GM12878 (cell line): Measurements from ENCODE around the gene CASP10. TPM values are rescaled to one million over a fixed set of nuclear protein-coding genes. Genes with fewer than 3 reads are reported as not detected.

Experiments
- ATAC-seq: fragments of 200-7000 bp; cut with Tn5 transposase; 3 replicates; pipeline ENCODE4 v1.9.1; 2020; ENCODE audit warnings: mild to moderate bottlenecking, moderate library complexity
- BruUV-seq: library from RNA; stranded (reverse); fragments of 400-500 nt; replicated peaks from 2 replicates; lab custom pipeline; 2021; lab: Mats Ljungman, UMichigan
- CTCF ChIA-PET: fragments of 300-600 bp; sonication (Branson Sonifier 250); formaldehyde crosslinking; extraction: SDS; loops from one replicate; lab custom pipeline; 2021; ENCODE audit warnings: inconsistent platforms; lab: Yijun Ruan, JAX
- POLR2A ChIA-PET: fragments of 350-600 bp; formaldehyde crosslinking; extraction: SDS; loops from one replicate; lab custom pipeline; 2021; ENCODE audit warnings: inconsistent platforms; lab: Charles Lee
- RAD21 ChIA-PET: fragments of 300-600 bp; sonication (Branson Sonifier 250); formaldehyde crosslinking; loops from one replicate; lab custom pipeline; 2023; ENCODE audit warnings: antibody characterized with exemption; ENCODE audit not compliant: unreplicated experiment; lab: Charles Lee
- SMC1A ChIA-PET: fragments of 300-600 bp; sonication (Branson Sonifier 250); formaldehyde crosslinking; loops from one replicate; lab custom pipeline; 2023; ENCODE audit not compliant: unreplicated experiment, uncharacterized antibody; lab: Charles Lee
- DNase-seq: peaks from one replicate; pipeline ENCODE4 v3.0.0-alpha.2; 2011; ENCODE audit warnings: low read depth, low spot score
- FAIRE-seq: peaks from 3 replicates; lab custom pipeline; 2011; peaks lifted over from hg19 to GRCh38; lab: Jason Lieb, UNC
- H2AFZ ChIP-seq: 2 replicates; pipeline ENCODE4 v1.6.0; 2011; ENCODE audit warnings: low read depth, low read length, control low read depth; ENCODE audit not compliant: control insufficient read depth
- H3K27ac ChIP-seq: 2 replicates; pipeline ENCODE4 v1.5.1; 2011; ENCODE audit warnings: control low read depth; ENCODE audit not compliant: control insufficient read depth, insufficient read depth
- H3K27me3 ChIP-seq, 2 experiments: replicated peaks in 1 of 2; 2 replicates each; pipeline versions ENCODE4 v1.6.0 to v1.6.1; 2011; ENCODE audit warnings: low read length in 1 of 2; ENCODE audit not compliant: control insufficient read depth in 2 of 2, insufficient read depth in 2 of 2
- H3K36me3 ChIP-seq, 2 experiments: 2 replicates each; pipeline ENCODE4 v1.5.1; 2011; ENCODE audit warnings: low read length in 1 of 2; ENCODE audit not compliant: control insufficient read depth in 2 of 2, insufficient read depth in 2 of 2
- H3K4me1 ChIP-seq: 2 replicates; pipeline ENCODE4 v1.6.1; 2011; ENCODE audit warnings: mild to moderate bottlenecking, low read length, moderate library complexity, mixed read lengths; ENCODE audit not compliant: control insufficient read depth, insufficient read depth
- H3K4me2 ChIP-seq: 2 replicates; pipeline ENCODE4 v1.6.0; 2011; ENCODE audit warnings: control low read depth; ENCODE audit not compliant: control insufficient read depth, insufficient read depth
- H3K4me3 ChIP-seq: fragments of 200-600 bp; sonication (generic); 2 replicates; pipeline ENCODE4 v1.5.1; 2016
- H3K79me2 ChIP-seq: 2 replicates; pipeline ENCODE4 v1.6.0; 2011; ENCODE audit warnings: low read length; ENCODE audit not compliant: control insufficient read depth, insufficient read depth
- H3K9ac ChIP-seq: 2 replicates; pipeline ENCODE4 v1.8.0; 2011; ENCODE audit warnings: low read length, control low read depth, mixed read lengths; ENCODE audit not compliant: control insufficient read depth, insufficient read depth
- H3K9me3 ChIP-seq: replicated peaks from 3 replicates; pipeline ENCODE4 v1.5.1; 2011; ENCODE audit warnings: mild to moderate bottlenecking, low read length; ENCODE audit not compliant: control insufficient read depth, insufficient read depth
- H4K20me1 ChIP-seq: 2 replicates; pipeline ENCODE4 v1.6.0; 2011; ENCODE audit not compliant: control insufficient read depth, insufficient read depth
- BCL11A ChIP-seq: IDR thresholded peaks from 2 replicates; pipeline ENCODE4 v1.6.1; 2011; ENCODE audit warnings: low read depth, low read length
- EED ChIP-seq: sonication (generic); IDR thresholded peaks from 2 replicates; pipeline ENCODE4 v1.6.1; 2016; ENCODE audit warnings: antibody characterized with exemption, low read depth
- EP300 ChIP-seq, 2 experiments: fragments of 150-350 bp in 1 of 2; IDR thresholded peaks; 2 replicates each; pipeline ENCODE4 v1.6.1; 2011 to 2012; ENCODE audit warnings: low read depth in 2 of 2, low read length in 2 of 2, borderline replicate concordance in 1 of 2, improper control_type of control experiment in 1 of 2, inconsistent platforms in 1 of 2; ENCODE audit not compliant: control insufficient read depth in 1 of 2
- ETV6 ChIP-seq, 2 experiments: fragments of 450-650 bp in 1 of 2; IDR thresholded peaks in 1 of 2; conservative IDR thresholded peaks in 1 of 2; 2 replicates each; pipeline ENCODE4 v1.6.1; 2014; ENCODE audit warnings: antibody characterized with exemption in 1 of 2, borderline replicate concordance in 1 of 2, low read depth in 1 of 2, mild to moderate bottlenecking in 1 of 2, moderate library complexity in 1 of 2
- NFIC ChIP-seq: IDR thresholded peaks from 2 replicates; pipeline ENCODE4 v1.6.1; 2012; ENCODE audit warnings: low read depth, mild to moderate bottlenecking, inconsistent platforms, low read length, moderate library complexity
- NFYA ChIP-seq: IDR thresholded peaks from 2 replicates; pipeline ENCODE4 v1.6.1; 2011; ENCODE audit warnings: low read depth, mild to moderate bottlenecking, low read length, improper control_type of control experiment, borderline replicate concordance
- POLR2AphosphoS5 ChIP-seq: IDR thresholded peaks from 2 replicates; pipeline ENCODE4 v1.6.1; 2011; ENCODE audit warnings: mild to moderate bottlenecking, low read length, inconsistent platforms
- SPI1 ChIP-seq: IDR thresholded peaks from 2 replicates; pipeline ENCODE4 v1.6.1; 2011; ENCODE audit warnings: low read depth, mild to moderate bottlenecking, low read length, moderate library complexity, borderline replicate concordance; ENCODE audit not compliant: insufficient read depth
- TBL1XR1 ChIP-seq: IDR thresholded peaks from 2 replicates; pipeline ENCODE4 v1.6.1; 2012; ENCODE audit warnings: low read depth, low read length, improper control_type of control experiment
- TCF7 ChIP-seq: IDR thresholded peaks from 2 replicates; pipeline ENCODE4 v1.6.1; 2014; ENCODE audit warnings: antibody characterized with exemption, borderline replicate concordance
- WGBS: methylation state at CpG from one replicate; pipeline ENCODE4 v1.1.6; 2016; ENCODE audit warnings: low lambda C conversion rate; ENCODE audit not compliant: insufficient replicate concordance, insufficient coverage; ENCODE audit errors: missing lambda C conversion rate; 5-methylcytosine and 5-hydroxymethylcytosine counted together
- in situ Hi-C: fragments of 300-500 bp; cut with MboI; formaldehyde crosslinking; loops from 9 replicates; pipeline ENCODE4 v1.14.3; 2018; ENCODE audit warnings: mixed read lengths
- intact Hi-C: fragments of 100-400 bp; cut with micrococcal nuclease; formaldehyde crosslinking; loops from one replicate; pipeline ENCODE4 v1.14.2; 2022; ENCODE audit not compliant: unreplicated experiment
- polyA plus RNA-seq, 11 experiments: library from polyadenylated mRNA; depleted of rRNA in 4 of 11; unstranded in 6 of 11; stranded (reverse) in 5 of 11; fragments of >200 nt; fragmentation: Nextera tagmentation in 4 of 11; fragmentation: Illumina TruSeq in 1 of 11; extraction: Ambion mirVana in 4 of 11; extraction: Trizol in 1 of 11; gene quantifications; 1 replicate in 1 of 11; 2 replicates in 10 of 11; pipeline versions ENCODE4 v1.2.1 to v1.2.3, GENCODE V29; 2011 to 2016; ENCODE audit warnings: inconsistent platforms in 2 of 11, missing spikeins in 2 of 11, low read depth in 1 of 11
- total RNA-seq, 4 experiments: library from RNA; depleted of rRNA in 3 of 4; stranded (reverse); fragments of >200 nt in 3 of 4; fragmentation: Illumina TruSeq in 1 of 4; extraction: Trizol in 1 of 4; gene quantifications; 2 replicates each; pipeline versions ENCODE4 v1.2.1 to v1.2.3, GENCODE V29; 2013 to 2021
- TF ChIP-seq, protein P1 (sequence below): fragments of 450-650 bp; IDR thresholded peaks from 2 replicates; pipeline ENCODE4 v1.6.1; 2017; ENCODE audit warnings: mild to moderate bottlenecking, low read depth, inconsistent platforms; ENCODE audit not compliant: poor library complexity, severe bottlenecking
- TF ChIP-seq, protein P2 (sequence below): fragments of 150-350 bp; IDR thresholded peaks from 2 replicates; pipeline ENCODE4 v1.6.1; 2016; ENCODE audit warnings: low read depth, low read length
- TF ChIP-seq, protein P3 (sequence below): fragments of 450-650 bp; IDR thresholded peaks from 2 replicates; pipeline ENCODE4 v1.6.1; 2016; ENCODE audit warnings: mild to moderate bottlenecking

Gene CASP10
- total and polyA plus RNA-seq, 10 of the 15 experiments (the other 5 are each of a cell fraction or from before 2014, with no cell fraction given) = 7.2 to 14.1 (median 10.8) TPM

DNA sequence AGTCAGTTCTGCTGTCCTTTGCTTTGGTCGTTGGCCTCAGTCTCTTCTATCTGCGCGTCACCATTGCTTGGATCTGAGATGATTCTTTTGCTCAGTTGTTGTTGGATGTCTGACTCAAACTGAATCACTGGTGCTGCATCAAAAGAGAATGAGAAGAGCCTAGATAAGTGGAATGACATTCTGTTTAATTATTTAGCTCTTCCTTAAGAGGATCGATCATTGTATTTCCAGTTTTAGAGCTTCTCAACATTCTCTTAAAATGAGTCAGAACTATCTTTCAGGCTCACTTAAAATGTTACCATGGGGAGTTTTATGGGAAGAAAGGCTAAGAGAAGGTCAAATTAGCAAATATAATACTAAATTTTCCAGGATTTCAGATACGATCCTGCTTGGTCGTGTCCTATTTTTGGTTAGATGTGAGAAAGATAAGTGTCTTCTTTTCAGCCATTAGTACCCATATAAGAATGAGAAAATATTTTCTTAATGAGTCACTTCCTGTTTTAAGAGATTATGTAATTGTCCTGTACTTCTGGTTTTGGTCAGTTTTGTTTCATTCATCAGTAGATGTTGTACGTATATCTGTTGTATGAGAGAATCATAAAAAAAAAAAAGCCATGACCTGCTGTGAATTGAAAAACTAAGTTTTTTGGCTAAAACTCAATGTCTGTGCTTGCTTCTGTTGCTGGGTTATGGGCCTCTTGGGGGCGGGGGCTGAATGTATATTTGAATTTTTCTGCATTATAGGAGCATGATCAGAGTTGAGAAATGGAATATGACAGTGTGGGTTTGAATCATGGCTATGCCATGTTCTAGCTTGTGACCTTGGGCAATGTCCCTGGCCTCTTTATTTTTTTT is 31.6 kb upstream of the CASP10 start (continued):
- TF ChIP-seq ETV6 (conservative IDR thresholded peaks at IDR 0.05 in 1 of 2, IDR thresholded peaks at IDR 0.05 in 1 of 2; ENCODE audit: borderline replicate concordance in 1 of 2, low read depth in 1 of 2) (peak in 1 of 2 experiments; percentile 86; a peak in 1 of 4 replicates), TBL1XR1 (peak; percentile 28; the same call in 1 of the 2 replicates), SPI1 (peak; percentile 82), BCL11A (no peak; the same call in 1 of the 2 replicates), NFIC (peak; percentile 95), EED (no peak)
- TF ChIP-seq, protein P1, sequence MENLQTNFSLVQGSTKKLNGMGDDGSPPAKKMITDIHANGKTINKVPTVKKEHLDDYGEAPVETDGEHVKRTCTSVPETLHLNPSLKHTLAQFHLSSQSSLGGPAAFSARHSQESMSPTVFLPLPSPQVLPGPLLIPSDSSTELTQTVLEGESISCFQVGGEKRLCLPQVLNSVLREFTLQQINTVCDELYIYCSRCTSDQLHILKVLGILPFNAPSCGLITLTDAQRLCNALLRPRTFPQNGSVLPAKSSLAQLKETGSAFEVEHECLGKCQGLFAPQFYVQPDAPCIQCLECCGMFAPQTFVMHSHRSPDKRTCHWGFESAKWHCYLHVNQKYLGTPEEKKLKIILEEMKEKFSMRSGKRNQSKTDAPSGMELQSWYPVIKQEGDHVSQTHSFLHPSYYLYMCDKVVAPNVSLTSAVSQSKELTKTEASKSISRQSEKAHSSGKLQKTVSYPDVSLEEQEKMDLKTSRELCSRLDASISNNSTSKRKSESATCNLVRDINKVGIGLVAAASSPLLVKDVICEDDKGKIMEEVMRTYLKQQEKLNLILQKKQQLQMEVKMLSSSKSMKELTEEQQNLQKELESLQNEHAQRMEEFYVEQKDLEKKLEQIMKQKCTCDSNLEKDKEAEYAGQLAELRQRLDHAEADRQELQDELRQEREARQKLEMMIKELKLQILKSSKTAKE = peak; percentile 32
- TF ChIP-seq, all 136 proteins: peak for 28

DNA sequence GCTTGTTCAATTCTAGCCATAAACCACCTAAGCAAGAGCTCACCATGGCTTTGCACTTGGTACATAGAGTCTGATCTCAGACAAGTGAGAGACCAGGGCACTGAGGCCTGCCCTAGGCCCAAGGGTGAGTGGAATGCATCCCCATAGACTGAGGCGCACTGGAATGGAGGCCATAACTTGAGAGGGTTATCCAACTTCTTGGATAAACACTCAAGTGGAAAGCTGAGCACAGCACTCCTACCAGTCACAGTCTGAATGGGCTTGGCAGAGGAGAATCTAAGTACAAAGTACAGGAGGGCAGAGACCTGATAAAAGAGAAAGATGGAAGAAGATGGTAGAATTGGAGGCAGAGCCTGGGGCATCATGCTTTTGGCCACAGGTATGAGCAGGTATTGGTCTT is 30.4 kb upstream of the CASP10 start:
- no peaks in the 10 kb centered on the region for H3K27me3 ChIP-seq
- H3K9me3 ChIP-seq = no peaks in the 10 kb centered on the region
- no peak overlapping the region for H3K4me2 ChIP-seq
- H2AFZ ChIP-seq = no peak overlapping the region
- H4K20me1 ChIP-seq = no peaks in the 10 kb centered on the region
- peaks cover 17% of the 10 kb centered on the region for H3K4me1 ChIP-seq
- no peak for FAIRE-seq
- in situ Hi-C loops (no loop called here), intact Hi-C loops (no loop called here)
- no peak for ATAC-seq
- WGBS = 93% methylated on average over 1 of the region's 1 CpG
- POLR2A ChIA-PET = interaction anchor here (1.0 to 1.3 kb wide), 2 partner anchors 26 to 34 kb away, joined by 3 to 5 read pairs; no protein-coding TSS in a partner anchor
- no TSS peak for BruUV-seq
- no peak overlapping the region for H3K27ac ChIP-seq
- SMC1A ChIA-PET = interaction anchor here (1.0 to 1.4 kb wide), 4 partner anchors 32 to 82 kb away, joined by 3 to 6 read pairs (median 4); no protein-coding TSS in a partner anchor
- H3K9ac ChIP-seq = no peak overlapping the region
- RAD21 ChIA-PET = interaction anchor here (1.3 kb wide), 1 partner anchor 35 kb away, joined by 3 read pairs; no protein-coding TSS in a partner anchor
- DNase-seq = no peak
- H3K79me2 ChIP-seq = peaks cover 11% of the 10 kb centered on the region
- peaks cover 9 to 26% of the 10 kb centered on the region in 2 experiments for H3K36me3 ChIP-seq
- no peak overlapping the region for H3K4me3 ChIP-seq
- CTCF ChIA-PET = interaction anchor here (0.6 to 1.1 kb wide), 5 partner anchors 20 to 247 kb away, joined by 3 to 4 read pairs (median 3); no protein-coding TSS in a partner anchor
- TF ChIP-seq EP300 (IDR thresholded peaks at IDR 0.05; ENCODE audit: borderline replicate concordance in 1 of 2, control insufficient read depth in 1 of 2, low read depth in 2 of 2, low read length in 2 of 2) (no peak), POLR2AphosphoS5 (no peak), NFYA (no peak), TCF7 (no peak)
- TF ChIP-seq, protein P2, sequence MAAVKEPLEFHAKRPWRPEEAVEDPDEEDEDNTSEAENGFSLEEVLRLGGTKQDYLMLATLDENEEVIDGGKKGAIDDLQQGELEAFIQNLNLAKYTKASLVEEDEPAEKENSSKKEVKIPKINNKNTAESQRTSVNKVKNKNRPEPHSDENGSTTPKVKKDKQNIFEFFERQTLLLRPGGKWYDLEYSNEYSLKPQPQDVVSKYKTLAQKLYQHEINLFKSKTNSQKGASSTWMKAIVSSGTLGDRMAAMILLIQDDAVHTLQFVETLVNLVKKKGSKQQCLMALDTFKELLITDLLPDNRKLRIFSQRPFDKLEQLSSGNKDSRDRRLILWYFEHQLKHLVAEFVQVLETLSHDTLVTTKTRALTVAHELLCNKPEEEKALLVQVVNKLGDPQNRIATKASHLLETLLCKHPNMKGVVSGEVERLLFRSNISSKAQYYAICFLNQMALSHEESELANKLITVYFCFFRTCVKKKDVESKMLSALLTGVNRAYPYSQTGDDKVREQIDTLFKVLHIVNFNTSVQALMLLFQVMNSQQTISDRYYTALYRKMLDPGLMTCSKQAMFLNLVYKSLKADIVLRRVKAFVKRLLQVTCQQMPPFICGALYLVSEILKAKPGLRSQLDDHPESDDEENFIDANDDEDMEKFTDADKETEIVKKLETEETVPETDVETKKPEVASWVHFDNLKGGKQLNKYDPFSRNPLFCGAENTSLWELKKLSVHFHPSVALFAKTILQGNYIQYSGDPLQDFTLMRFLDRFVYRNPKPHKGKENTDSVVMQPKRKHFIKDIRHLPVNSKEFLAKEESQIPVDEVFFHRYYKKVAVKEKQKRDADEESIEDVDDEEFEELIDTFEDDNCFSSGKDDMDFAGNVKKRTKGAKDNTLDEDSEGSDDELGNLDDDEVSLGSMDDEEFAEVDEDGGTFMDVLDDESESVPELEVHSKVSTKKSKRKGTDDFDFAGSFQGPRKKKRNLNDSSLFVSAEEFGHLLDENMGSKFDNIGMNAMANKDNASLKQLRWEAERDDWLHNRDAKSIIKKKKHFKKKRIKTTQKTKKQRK = no peak
- TF ChIP-seq, protein P3, sequence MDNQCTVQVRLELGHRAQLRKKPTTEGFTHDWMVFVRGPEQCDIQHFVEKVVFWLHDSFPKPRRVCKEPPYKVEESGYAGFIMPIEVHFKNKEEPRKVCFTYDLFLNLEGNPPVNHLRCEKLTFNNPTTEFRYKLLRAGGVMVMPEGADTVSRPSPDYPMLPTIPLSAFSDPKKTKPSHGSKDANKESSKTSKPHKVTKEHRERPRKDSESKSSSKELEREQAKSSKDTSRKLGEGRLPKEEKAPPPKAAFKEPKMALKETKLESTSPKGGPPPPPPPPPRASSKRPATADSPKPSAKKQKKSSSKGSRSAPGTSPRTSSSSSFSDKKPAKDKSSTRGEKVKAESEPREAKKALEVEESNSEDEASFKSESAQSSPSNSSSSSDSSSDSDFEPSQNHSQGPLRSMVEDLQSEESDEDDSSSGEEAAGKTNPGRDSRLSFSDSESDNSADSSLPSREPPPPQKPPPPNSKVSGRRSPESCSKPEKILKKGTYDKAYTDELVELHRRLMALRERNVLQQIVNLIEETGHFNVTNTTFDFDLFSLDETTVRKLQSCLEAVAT = no peak
